GM12878 (cell line): ENCODE results near the gene PLOD3. TPM values are rescaled to one million over a fixed set of nuclear protein-coding genes. Genes with fewer than 3 reads are reported as not detected.
A peak's percentile ranks its signal among the peaks of the same experiment; 100 is the strongest.

Source experiments
- ATAC-seq: fragments of 200-7000 bp; cut with Tn5 transposase; 3 replicates; pipeline ENCODE4 v1.9.1; 2020; ENCODE audit warnings: mild to moderate bottlenecking, moderate library complexity
- BruUV-seq: library from RNA; stranded (reverse); fragments of 400-500 nt; replicated peaks from 2 replicates; lab custom pipeline; 2021; lab: Mats Ljungman, UMichigan
- CTCF ChIA-PET: fragments of 300-600 bp; sonication (Branson Sonifier 250); formaldehyde crosslinking; extraction: SDS; loops from one replicate; lab custom pipeline; 2021; ENCODE audit warnings: inconsistent platforms; lab: Yijun Ruan, JAX
- POLR2A ChIA-PET: fragments of 350-600 bp; formaldehyde crosslinking; extraction: SDS; loops from one replicate; lab custom pipeline; 2021; ENCODE audit warnings: inconsistent platforms; lab: Charles Lee
- RAD21 ChIA-PET: fragments of 300-600 bp; sonication (Branson Sonifier 250); formaldehyde crosslinking; loops from one replicate; lab custom pipeline; 2023; ENCODE audit warnings: antibody characterized with exemption; ENCODE audit not compliant: unreplicated experiment; lab: Charles Lee
- SMC1A ChIA-PET: fragments of 300-600 bp; sonication (Branson Sonifier 250); formaldehyde crosslinking; loops from one replicate; lab custom pipeline; 2023; ENCODE audit not compliant: unreplicated experiment, uncharacterized antibody; lab: Charles Lee
- DNase-seq: peaks from one replicate; pipeline ENCODE4 v3.0.0-alpha.2; 2011; ENCODE audit warnings: low read depth, low spot score
- FAIRE-seq: peaks from 3 replicates; lab custom pipeline; 2011; peaks lifted over from hg19 to GRCh38; lab: Jason Lieb, UNC
- H2AFZ ChIP-seq: 2 replicates; pipeline ENCODE4 v1.6.0; 2011; ENCODE audit warnings: low read depth, low read length, control low read depth; ENCODE audit not compliant: control insufficient read depth
- H3K27ac ChIP-seq: 2 replicates; pipeline ENCODE4 v1.5.1; 2011; ENCODE audit warnings: control low read depth; ENCODE audit not compliant: control insufficient read depth, insufficient read depth
- H3K27me3 ChIP-seq, 2 experiments: replicated peaks in 1 of 2; 2 replicates each; pipeline versions ENCODE4 v1.6.0 to v1.6.1; 2011; ENCODE audit warnings: low read length in 1 of 2; ENCODE audit not compliant: control insufficient read depth in 2 of 2, insufficient read depth in 2 of 2
- H3K36me3 ChIP-seq, 2 experiments: 2 replicates each; pipeline ENCODE4 v1.5.1; 2011; ENCODE audit warnings: low read length in 1 of 2; ENCODE audit not compliant: control insufficient read depth in 2 of 2, insufficient read depth in 2 of 2
- H3K4me1 ChIP-seq: 2 replicates; pipeline ENCODE4 v1.6.1; 2011; ENCODE audit warnings: mild to moderate bottlenecking, low read length, moderate library complexity, mixed read lengths; ENCODE audit not compliant: control insufficient read depth, insufficient read depth
- H3K4me2 ChIP-seq: 2 replicates; pipeline ENCODE4 v1.6.0; 2011; ENCODE audit warnings: control low read depth; ENCODE audit not compliant: control insufficient read depth, insufficient read depth
- H3K4me3 ChIP-seq: fragments of 200-600 bp; sonication (generic); 2 replicates; pipeline ENCODE4 v1.5.1; 2016
- H3K79me2 ChIP-seq: 2 replicates; pipeline ENCODE4 v1.6.0; 2011; ENCODE audit warnings: low read length; ENCODE audit not compliant: control insufficient read depth, insufficient read depth
- H3K9ac ChIP-seq: 2 replicates; pipeline ENCODE4 v1.8.0; 2011; ENCODE audit warnings: low read length, control low read depth, mixed read lengths; ENCODE audit not compliant: control insufficient read depth, insufficient read depth
- H3K9me3 ChIP-seq: replicated peaks from 3 replicates; pipeline ENCODE4 v1.5.1; 2011; ENCODE audit warnings: mild to moderate bottlenecking, low read length; ENCODE audit not compliant: control insufficient read depth, insufficient read depth
- H4K20me1 ChIP-seq: 2 replicates; pipeline ENCODE4 v1.6.0; 2011; ENCODE audit not compliant: control insufficient read depth, insufficient read depth
- BHLHE40 ChIP-seq, 2 experiments: fragments of 450-650 bp in 1 of 2; IDR thresholded peaks; 2 replicates each; pipeline ENCODE4 v1.6.1; 2011 to 2017; ENCODE audit warnings: low read depth in 2 of 2, borderline replicate concordance in 1 of 2, improper control_type of control experiment in 1 of 2, low read length in 1 of 2, mild to moderate bottlenecking in 1 of 2
- NFXL1 ChIP-seq: fragments of 450-650 bp; IDR thresholded peaks from 2 replicates; pipeline ENCODE4 v1.6.1; 2017; ENCODE audit warnings: antibody characterized with exemption, mild to moderate bottlenecking, borderline replicate concordance
- WGBS: methylation state at CpG from one replicate; pipeline ENCODE4 v1.1.6; 2016; ENCODE audit warnings: low lambda C conversion rate; ENCODE audit not compliant: insufficient replicate concordance, insufficient coverage; ENCODE audit errors: missing lambda C conversion rate; 5-methylcytosine and 5-hydroxymethylcytosine counted together
- in situ Hi-C: fragments of 300-500 bp; cut with MboI; formaldehyde crosslinking; loops from 9 replicates; pipeline ENCODE4 v1.14.3; 2018; ENCODE audit warnings: mixed read lengths
- intact Hi-C: fragments of 100-400 bp; cut with micrococcal nuclease; formaldehyde crosslinking; loops from one replicate; pipeline ENCODE4 v1.14.2; 2022; ENCODE audit not compliant: unreplicated experiment
- polyA plus RNA-seq, 11 experiments: library from polyadenylated mRNA; depleted of rRNA in 4 of 11; unstranded in 6 of 11; stranded (reverse) in 5 of 11; fragments of >200 nt; fragmentation: Nextera tagmentation in 4 of 11; fragmentation: Illumina TruSeq in 1 of 11; extraction: Ambion mirVana in 4 of 11; extraction: Trizol in 1 of 11; gene quantifications; 1 replicate in 1 of 11; 2 replicates in 10 of 11; pipeline versions ENCODE4 v1.2.1 to v1.2.3, GENCODE V29; 2011 to 2016; ENCODE audit warnings: inconsistent platforms in 2 of 11, missing spikeins in 2 of 11, low read depth in 1 of 11
- total RNA-seq, 4 experiments: library from RNA; depleted of rRNA in 3 of 4; stranded (reverse); fragments of >200 nt in 3 of 4; fragmentation: Illumina TruSeq in 1 of 4; extraction: Trizol in 1 of 4; gene quantifications; 2 replicates each; pipeline versions ENCODE4 v1.2.1 to v1.2.3, GENCODE V29; 2013 to 2021

PLOD3 gene
- total and polyA plus RNA-seq, 10 of the 15 experiments (the other 5 are each of a cell fraction or from before 2014, with no cell fraction given): 0.53 to 27.8 (median 15.1) TPM

DNA sequence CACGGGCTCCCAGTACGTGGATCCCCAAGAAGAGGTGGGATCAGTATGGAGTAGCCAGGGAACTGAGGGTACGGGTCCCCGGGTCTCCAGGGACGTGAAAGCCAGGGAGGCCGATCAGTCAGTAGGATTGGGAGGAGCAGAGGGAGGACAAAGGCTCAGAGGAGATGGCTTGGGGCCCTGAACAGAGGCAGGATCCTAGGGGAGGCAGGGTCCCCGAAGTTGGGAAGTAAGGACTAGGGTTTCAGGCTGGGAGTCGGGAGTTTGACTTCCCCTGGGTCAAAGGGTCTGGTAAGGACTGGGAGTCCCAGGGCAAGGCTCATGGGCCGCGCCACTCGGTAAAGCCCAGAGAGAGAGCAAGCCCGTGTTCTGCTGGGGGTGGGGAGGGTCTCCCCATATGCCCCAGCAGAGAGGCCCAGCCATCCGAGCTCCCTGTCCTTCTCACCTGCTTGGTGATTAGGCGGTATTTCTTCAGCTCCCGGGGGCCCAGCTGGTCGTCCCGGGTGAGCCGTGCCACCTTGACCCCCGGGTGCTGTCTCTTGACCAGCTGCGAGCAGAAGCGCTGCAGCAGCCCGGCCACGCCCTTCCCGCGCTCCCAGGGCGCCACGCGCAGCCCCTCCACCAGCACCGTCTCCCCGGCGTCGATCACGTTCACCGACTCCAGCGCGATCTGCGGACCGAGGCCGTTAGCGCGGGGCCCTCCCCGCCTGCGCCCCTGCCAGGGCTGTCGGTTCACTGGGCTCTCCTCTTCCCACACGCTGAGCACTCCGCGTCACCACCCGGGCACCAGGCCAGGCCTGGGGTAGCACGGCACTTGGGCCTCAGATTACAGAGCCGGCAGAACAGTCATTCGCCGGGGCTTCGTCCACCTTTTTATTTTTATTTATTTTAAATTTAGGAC, 44.3 kb downstream of the PLOD3 start:
- peaks cover 26 to 32% of the 10 kb centered on the region in 2 experiments for H3K27me3 ChIP-seq
- TF ChIP-seq BHLHE40 (IDR thresholded peaks at IDR 0.05; ENCODE audit: borderline replicate concordance in 1 of 2, low read depth in 2 of 2, low read length in 1 of 2) (peak in 1 of 2 experiments; percentile 17; a peak in 1 of 4 replicates), NFXL1 (no peak)
- TF ChIP-seq, all 136 proteins: peak for 1
- intact Hi-C loops (no loop called here), in situ Hi-C loops (no loop called here)
- DNase-seq (no peak), ATAC-seq (peak; percentile 22), FAIRE-seq (no peak)
- Histone ChIP-seq H3K9me3 (no peaks in the 10 kb centered on the region; the same call in 2 of the 3 replicates), H2AFZ (no peak overlapping the region; the same call in 1 of the 2 replicates), H3K79me2 (no peaks in the 10 kb centered on the region), H3K9ac (no peak overlapping the region), H3K4me3 (0 out of 2 replicates have a peak overlapping the region, but pooled peaks have one; percentile 23), H3K4me2 (peak overlapping the region; percentile 50; the same call in 1 of the 2 replicates), H3K4me1 (peaks cover 7% of the 10 kb centered on the region; the same call in 1 of the 2 replicates), H3K27ac (no peak overlapping the region), H3K36me3 (no peaks in the 10 kb centered on the region), H4K20me1 (no peaks in the 10 kb centered on the region)
- ChIA-PET RAD21 (interaction anchor here (0.9 to 2.4 kb wide), 7 partner anchors 8 to 110 kb away, joined by 3 to 15 read pairs (median 3); partner anchors contain the start of gene VGF), SMC1A (interaction anchor here (0.7 to 1.8 kb wide), 8 partner anchors 9 to 149 kb away, joined by 3 to 7 read pairs (median 4); partner anchors contain the start of genes IFT22, PLOD3 and ZNHIT1), POLR2A (interaction anchor here (0.6 to 1.0 kb wide), 3 partner anchors 8 to 29 kb away, joined by 3 to 4 read pairs (median 3); partner anchors contain the start of gene VGF), CTCF (interaction anchor here (0.9 to 2.8 kb wide), 8 partner anchors 7 to 110 kb away, joined by 3 to 35 read pairs (median 6); partner anchors contain the start of genes VGF and ZNHIT1)
- WGBS: 10% methylated on average over 45 of the region's 53 CpGs
- no TSS peak for BruUV-seq
